ENCODE measurements around the gene WFS1.

WFS1 gene

DNA sequence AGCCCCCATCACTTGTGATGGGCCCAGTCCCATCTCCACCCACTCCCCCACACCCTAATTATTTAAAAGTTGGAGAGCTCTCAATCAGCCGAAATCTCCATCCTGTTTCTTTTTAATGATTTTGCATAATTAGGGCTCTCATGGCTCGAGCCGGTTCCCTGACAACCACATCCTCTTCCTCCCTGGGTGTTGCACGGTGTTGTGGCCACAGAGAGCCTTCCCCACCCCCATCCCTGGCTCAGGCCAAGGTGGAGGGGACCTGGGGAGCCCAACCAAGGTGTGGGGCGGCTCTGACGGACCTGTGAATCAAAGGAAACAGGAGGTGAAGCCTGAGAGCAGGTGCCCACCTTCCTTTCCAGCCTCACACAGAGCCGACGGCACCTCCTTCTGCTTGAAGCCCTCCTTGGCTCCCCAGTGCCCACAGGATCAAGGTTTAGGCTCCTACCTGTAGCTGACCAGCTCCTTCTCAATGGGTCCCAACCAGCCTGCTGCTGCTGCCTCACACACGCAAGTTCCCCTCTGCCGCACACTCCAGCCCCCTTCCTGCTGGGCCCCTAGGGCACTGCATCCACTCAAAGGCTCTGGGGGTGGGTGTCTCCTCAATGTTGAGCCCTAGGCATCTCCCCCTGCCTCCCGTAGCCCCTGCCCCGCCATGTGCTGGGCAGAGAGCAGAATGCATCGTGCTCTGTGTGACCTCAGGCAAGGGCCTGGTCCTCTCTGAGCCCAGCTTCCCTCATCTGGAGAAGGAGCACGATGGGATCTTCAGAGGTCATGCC lies 68.7 kb downstream of the WFS1 start:
- no peak for DNase-seq

DNA sequence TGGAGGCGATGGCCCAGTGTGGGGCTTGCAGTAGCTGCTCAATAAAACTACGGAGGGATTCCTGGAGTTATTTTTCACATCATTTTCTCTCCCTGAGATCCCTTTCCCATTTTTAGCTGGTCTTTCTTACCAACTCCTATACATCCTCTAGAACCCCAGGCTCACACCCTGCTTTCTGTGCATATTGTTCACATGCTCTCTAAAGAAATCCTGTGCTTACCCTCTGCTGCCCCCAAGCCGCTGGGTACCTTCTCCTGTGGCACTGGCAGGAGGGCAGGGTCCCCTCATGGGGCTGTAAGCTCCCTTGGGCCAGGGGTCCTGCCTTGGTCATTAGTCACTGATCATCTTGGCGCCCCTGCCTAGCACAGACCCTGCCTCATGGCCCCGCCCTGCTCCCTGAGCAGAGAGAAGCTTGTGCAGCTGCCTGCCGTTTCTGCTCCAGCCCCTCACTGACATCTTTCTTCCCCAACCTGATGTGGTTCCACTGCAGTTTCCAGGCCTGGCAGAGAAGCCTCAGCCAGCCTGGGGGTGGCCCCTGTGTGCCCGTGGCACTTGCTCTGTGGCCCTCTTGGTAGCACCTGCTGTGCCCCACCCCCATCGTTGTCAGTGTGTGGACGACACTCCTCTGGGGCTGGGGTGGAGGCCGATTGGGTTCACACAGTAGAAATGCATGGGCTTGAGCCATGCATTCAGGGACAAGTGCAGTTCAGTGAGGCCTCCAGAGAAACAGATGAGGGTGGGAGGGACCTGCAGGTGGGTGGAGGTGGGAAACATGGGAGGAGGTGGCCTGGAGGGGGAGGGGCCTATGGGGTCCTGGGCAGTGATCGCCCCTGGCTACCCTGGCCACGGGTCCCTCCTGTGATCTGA lies 69.5 kb downstream of the WFS1 start:
- DNase-seq = no peak

DNA sequence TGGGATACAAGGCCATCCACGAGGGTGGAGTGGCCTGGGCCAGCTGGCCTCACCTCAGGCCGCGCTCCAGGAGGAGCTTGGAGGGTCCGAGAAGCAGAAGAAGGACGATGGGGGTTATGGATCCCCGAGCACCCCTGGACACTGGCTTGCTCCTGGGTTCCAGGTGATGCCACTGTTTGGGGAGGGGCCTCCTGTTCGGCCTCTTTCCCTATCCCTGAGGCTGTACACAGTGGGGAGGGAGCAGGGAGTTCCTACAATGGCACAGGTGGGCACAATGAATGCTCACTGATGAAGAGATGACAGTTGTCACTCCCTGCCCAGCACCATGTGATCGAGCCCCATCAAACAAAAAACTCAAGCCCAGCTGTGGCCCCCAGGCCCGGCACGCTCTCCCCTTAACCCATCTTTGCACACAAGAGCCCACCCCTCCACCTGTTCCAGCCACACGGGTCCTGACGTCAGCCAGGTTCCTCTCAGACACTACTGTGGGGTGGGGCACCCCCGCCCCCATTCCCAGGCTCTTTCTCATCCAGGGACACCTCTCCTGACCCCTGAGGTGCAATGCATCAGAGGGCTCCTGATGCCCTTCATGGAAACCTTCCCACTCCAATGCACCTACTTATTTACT lies 70.3 kb downstream of the WFS1 start:
- DNase-seq = no peak

GRCh38 chr4:6340446-6341015 lies 70.9 kb downstream of the WFS1 start:
- DNase-seq = no peak

DNA sequence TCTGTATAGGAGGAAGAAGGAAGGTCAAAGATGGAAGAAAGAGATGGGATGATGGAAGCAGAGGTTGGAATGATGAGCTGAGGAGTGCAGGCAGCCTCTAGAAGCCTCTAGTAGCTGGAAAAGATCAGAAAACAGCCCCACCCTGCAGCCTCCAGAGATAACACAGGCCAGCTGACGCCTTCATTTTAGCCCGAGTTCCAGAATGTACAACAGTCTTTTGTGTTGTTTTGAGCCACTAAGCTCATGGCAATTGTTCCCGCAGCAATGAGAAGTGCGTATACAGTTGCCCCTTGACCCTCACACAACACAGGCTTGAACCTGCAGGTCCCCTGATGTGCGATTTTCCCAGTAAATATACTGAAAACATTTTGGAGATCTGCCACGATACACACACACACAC lies 72.0 kb downstream of the WFS1 start:
- no peak for DNase-seq

GRCh38 chr4:6342530-6343293 lies 73.1 kb downstream of the WFS1 start:
- DNase-seq = no peak

GRCh38 chr4:6343939-6344408 lies 74.3 kb downstream of the WFS1 start:
- DNase-seq = no peak

DNA sequence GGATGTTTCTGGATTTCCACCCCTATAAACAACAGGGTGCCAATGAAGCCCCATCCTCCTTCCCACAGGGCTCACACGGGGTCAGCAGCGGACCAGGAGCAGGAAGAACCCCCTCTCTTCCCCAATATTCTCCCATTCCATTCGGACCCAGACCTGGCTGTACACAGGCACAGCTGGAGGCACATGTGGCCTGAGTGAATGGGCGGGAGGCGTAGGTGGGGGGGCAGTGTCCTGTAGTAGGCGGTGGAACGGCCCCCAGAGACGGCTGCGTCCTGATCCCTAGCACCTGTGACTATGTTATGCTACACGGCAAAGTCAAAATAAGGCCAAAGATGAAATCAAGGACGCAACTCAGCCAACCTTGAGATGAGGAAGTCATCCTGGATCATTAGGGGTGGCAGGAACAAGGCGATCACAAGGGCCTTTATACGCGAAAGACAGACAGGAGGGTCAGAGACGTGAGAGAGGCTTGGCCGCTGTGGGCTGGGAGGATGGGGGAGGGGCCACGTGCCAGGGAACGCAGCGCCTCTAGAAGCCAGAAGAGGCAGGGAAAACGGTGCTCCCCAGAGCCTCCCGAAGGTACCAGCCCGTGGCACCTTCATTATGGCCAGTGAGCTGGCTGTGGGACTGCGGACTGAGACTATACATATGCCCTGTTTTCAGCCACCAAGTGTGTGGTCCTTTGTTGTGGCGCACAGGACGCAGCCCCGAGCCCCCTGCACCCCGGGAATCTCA lies 75.6 kb downstream of the WFS1 start:
- DNase-seq = no peak

- no peak for DNase-seq
These were observed 76.2 kb downstream of the WFS1 start for GRCh38 chr4:6345866-6346265.

- no peak for DNase-seq
These were observed 76.9 kb downstream of the WFS1 start for GRCh38 chr4:6346373-6347110.

DNA sequence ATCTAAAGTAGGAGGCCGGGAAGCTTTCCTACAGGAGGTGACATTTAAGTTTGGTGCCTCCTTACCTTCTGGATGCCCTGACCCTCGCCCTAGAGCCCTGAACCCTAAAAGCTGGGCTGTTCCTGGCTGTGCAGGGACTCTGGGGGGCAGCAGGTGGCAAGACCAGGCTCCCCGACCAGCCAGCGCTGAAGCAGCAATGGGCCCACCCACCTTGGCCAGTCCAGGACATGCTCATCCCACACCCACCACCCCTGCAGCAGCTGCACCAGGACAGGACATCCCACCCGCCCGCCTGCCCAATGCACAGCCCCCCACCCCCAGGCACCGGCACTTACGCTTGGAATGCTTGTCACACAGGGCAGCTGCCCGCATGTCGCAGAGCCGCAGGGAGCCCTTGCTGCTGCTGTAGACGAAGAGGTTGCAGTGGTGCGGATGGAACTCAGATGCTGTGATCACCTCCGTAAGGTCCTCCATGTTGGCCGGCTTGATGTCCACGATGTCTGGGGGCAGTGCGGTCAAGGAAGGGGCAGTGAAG lies 77.9 kb downstream of the WFS1 start:
- no peak for DNase-seq

DNA sequence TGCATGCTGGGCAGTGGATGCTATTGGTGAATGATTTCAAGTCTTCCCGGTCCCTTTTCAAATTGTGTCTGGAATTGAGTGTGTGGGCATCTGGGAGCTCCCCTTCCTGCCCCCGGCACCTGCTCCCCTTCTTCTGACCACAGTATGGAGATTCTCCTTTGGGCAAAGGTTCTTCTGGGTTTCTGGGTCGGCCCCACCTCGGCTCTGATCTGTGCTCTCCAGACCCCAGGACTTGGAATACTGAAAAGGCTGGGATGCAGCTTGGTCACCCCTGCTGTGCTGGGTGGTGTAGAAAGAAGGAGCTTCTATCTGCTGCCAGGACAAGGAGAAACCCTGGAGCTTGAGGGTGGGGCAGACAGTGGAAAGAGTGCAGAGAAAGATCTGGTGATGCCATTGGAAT lies 78.8 kb downstream of the WFS1 start:
- DNase-seq = no peak

DNA sequence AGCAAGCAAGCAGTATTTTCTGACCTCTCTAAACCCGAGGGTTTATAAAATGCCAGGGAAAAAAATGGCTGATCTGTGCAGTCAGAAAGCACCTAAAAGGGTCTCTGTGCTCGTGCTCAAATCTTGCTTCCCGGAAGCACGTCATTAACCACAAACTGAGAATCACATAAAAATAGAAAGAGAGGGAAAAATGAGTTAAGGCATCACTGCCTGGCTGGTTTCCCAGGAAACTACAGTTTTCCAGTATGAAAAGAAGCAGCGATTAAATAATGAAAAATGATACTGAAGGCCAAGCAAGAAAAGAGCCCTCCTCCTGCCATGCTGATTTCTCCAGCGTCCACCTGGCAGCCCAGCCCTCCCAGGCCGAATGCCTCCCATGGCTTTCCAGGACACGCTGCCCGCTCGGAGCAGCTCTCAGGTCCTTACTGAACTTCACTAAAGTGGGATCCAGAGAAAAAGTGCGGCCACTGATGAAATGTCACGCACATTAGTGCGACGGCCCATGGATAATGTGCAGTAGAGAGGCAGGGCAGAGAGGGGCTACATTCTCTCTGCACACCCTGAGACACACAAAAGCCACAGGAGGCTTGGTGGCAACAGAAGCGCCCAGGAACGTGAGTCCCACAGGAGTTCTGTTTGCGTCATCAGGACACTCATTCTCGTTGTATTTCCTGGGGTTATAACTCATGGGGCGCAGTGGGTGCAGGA lies 80.4 kb downstream of the WFS1 start:
- no peak for DNase-seq

- DNase-seq = no peak
These were observed 81.0 kb downstream of the WFS1 start for GRCh38 chr4:6350646-6351045.

GRCh38 chr4:6351246-6352000 lies 81.8 kb downstream of the WFS1 start:
- no peak for DNase-seq

- no peak for DNase-seq
These were observed 82.5 kb downstream of the WFS1 start for GRCh38 chr4:6352031-6352692.

All from right kidney (tissue), 1 donor.